Measurements from ENCODE around the gene PTEN.
"Not testable (repeated sequence)": the region's sequence is repeated elsewhere in the genome, so short reads cannot be mapped to it uniquely, and the experiment has no call there.

PTEN gene

GRCh38 chr10:87846023-87846422, 17.4 kb upstream of the PTEN start:
- DNase-seq = no peak

- DNase-seq = not testable (repeated sequence)
These were observed 16.7 kb upstream of the PTEN start for GRCh38 chr10:87846711-87847110.

- no peak for DNase-seq
These were observed 15.9 kb upstream of the PTEN start for GRCh38 chr10:87847550-87847949.

- no peak for DNase-seq
These were observed 14.4 kb upstream of the PTEN start for GRCh38 chr10:87849001-87849400.

GRCh38 chr10:87850742-87851205, 12.7 kb upstream of the PTEN start:
- peak; percentile 25 for DNase-seq

- no peak for DNase-seq
These were observed 11.3 kb upstream of the PTEN start for GRCh38 chr10:87852089-87852488.

GRCh38 chr10:87855247-87855646, 8.2 kb upstream of the PTEN start:
- DNase-seq = not testable (repeated sequence)

- not testable (repeated sequence) for DNase-seq
These were observed 7.8 kb upstream of the PTEN start for GRCh38 chr10:87855665-87856064.

GRCh38 chr10:87860156-87860795, 3.1 kb upstream of the PTEN start:
- no peak for DNase-seq

- no peak for DNase-seq
These were observed 2.5 kb upstream of the PTEN start for GRCh38 chr10:87860816-87861403.

- DNase-seq = peak; percentile 2
These were observed 1.9 kb upstream of the PTEN start for GRCh38 chr10:87861566-87861952.

GRCh38 chr10:87861953-87862678, 1.3 kb upstream of the PTEN start:
- DNase-seq = peak; percentile 91

- DNase-seq = no peak
These were observed 759 bp upstream of the PTEN start for GRCh38 chr10:87862679-87863052.

- peak; percentile 21 for DNase-seq
These were observed 598 bp downstream of the PTEN start for GRCh38 chr10:87863951-87864495.

GRCh38 chr10:87864496-87865059, 1.2 kb downstream of the PTEN start:
- DNase-seq = no peak

GRCh38 chr10:87865241-87865881, 1.9 kb downstream of the PTEN start:
- no peak for DNase-seq

GRCh38 chr10:87866412-87866974, 3.1 kb downstream of the PTEN start:
- DNase-seq = no peak

GRCh38 chr10:87867453-87867852, 4.0 kb downstream of the PTEN start:
- no peak for DNase-seq

GRCh38 chr10:87868277-87868676, 4.9 kb downstream of the PTEN start:
- DNase-seq = no peak

GRCh38 chr10:87869139-87869538, 5.7 kb downstream of the PTEN start:
- DNase-seq = not testable (repeated sequence)

- no peak for DNase-seq
These were observed 6.5 kb downstream of the PTEN start for GRCh38 chr10:87869773-87870551.

- no peak for DNase-seq
These were observed 9.4 kb downstream of the PTEN start for GRCh38 chr10:87872828-87873227.

All from activated effector memory CD4-positive, alpha-beta T cell treated with Interleukin-2 at 50 U/mL for 16 hours (primary cell).